NCI-H146 treated with DMSO at 0.1 percent for 48 hours (cell line): ENCODE results near the gene ADI1.
"Not testable (repeated sequence)": the region's sequence is repeated elsewhere in the genome, so short reads cannot be mapped to it uniquely, and the experiment has no call there.

Experiments
- DNase-seq: peaks from one replicate; lab custom pipeline; 2025; ENCODE audit not compliant: unreplicated experiment; lab: John Stamatoyannopoulos, UW

ADI1 gene

DNA sequence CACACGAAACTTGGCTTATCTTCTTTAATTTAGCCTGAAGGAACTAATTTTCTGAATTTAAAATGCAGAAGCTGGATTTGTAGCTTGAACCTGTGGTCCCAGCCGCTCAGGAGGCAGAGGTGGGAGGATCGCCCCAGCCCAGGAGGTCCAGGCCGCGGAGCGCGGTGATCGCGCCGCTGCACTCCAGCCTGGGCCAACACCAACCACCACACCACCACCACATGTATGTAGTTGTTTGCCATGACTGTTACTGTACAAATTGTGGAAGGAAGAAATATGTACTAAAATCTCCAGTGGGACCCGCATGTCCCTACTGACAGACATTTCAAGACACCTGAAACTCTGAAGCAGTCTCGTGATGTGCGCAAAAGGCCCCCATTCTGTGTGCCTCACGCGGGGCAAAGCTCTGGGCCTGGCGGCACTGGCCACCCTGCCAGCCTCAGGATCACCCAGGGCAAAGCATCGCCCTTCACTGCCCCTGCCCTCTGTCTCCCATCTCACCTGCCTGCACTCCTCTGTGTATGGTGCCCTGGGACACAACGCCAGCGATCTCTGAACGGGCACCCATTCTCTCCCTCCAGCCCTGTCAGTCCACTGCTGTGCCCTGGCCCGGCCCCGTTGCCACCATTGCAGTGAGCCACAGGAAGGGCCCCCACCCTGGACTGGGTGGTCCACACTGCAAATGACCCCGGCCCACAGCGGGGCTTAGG is 10.1 kb upstream of the ADI1 start:
- no peak for DNase-seq

- peak; percentile 81 for DNase-seq
Observed at GRCh38 chr2:3527886-3528785, 8.8 kb upstream of the ADI1 start.

DNA sequence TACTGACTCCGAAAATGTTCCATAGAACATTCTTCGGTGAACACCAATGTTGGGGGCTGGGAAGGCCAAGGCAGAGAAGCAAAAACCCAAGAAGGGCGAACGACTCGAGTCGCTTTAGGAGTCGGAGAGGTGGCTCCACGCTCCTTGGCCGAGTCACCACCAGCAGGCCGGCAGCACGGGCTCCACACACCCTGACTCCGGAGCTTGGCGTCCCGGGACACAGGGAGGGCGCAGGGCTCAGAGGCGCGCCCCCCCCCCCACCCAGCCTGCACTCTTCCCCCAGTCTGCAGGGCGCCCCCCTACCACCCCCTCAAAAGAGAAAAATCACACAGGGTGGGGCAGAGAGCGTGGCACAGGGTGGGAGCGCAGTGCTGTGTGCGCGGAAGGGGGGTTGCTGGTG is 7.5 kb upstream of the ADI1 start:
- DNase-seq, result no peak

- DNase-seq, result no peak
Observed at GRCh38 chr2:3523551-3524041, 4.3 kb upstream of the ADI1 start.

- DNase-seq, result no peak
Observed at GRCh38 chr2:3522961-3523421, 3.7 kb upstream of the ADI1 start.

GRCh38 chr2:3520591-3520990 is 1.3 kb upstream of the ADI1 start:
- no peak for DNase-seq

GRCh38 chr2:3518496-3519254 is 656 bp downstream of the ADI1 start:
- peak; percentile 90 for DNase-seq

- no peak for DNase-seq
Observed at GRCh38 chr2:3517948-3518495, 1.3 kb downstream of the ADI1 start.

- DNase-seq, result no peak
Observed at GRCh38 chr2:3516831-3517230, 2.5 kb downstream of the ADI1 start.

GRCh38 chr2:3515438-3515837 is 3.9 kb downstream of the ADI1 start:
- DNase-seq, result not testable (repeated sequence)

DNA sequence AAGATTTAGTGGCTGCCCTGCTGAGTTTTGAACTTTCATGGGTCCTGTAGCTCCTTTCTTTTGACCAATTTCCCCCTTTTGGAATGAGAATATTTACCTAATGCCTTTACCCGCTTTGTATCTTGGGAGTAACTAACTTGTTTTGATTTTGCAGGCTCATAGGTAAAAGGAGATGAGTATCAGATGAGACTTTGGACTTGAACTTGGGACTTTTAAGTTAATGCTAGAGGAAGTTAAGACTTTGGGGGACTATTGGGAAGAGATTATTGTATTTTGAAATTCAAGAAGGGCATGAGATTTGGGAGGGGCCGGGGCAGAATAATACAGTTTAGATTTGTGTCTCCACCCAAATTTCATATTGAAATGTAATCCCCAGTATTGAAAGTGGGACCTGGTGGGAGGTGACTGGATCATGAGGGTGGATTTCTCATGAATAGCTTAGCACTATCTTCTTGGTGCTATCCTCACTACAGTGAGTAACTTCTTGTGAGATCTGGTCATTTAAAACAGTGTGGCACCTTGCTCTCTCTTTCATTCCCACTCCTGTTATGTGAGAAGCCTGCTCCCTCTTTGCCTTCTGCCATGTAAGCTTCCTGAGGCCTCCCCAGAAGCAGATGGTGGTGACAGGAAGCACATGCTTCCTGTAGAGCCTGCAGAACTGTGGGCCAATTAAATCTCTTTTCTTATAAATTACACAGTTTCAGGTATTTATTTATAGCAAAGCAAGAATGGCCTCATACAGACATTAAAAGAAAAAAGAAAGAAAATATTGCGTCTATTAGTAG is 6.1 kb downstream of the ADI1 start:
- no peak for DNase-seq

GRCh38 chr2:3512086-3512485 is 7.2 kb downstream of the ADI1 start:
- no peak for DNase-seq

DNA sequence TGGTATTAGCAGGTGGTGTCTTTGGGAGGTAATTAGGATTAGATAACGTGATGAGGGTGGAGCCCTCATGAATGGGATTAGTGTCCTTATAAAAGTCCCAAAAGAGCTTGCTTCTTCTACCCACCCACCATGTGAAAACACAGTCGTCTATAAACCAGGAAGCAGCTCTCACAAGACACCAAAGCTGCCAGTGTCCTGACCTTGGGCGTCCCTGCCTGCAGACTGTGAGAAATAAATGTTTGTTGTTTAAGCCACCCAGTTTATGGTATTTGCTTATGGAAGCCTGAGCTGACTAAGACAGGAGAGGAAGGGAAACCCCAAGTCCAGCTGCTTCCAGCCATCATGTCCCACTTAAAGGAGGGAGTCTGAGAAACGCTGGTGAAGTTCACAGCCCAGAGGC is 13.6 kb downstream of the ADI1 start:
- no peak for DNase-seq

- peak; percentile 71 for DNase-seq
Observed at GRCh38 chr2:3504741-3505140, 14.6 kb downstream of the ADI1 start.

DNA sequence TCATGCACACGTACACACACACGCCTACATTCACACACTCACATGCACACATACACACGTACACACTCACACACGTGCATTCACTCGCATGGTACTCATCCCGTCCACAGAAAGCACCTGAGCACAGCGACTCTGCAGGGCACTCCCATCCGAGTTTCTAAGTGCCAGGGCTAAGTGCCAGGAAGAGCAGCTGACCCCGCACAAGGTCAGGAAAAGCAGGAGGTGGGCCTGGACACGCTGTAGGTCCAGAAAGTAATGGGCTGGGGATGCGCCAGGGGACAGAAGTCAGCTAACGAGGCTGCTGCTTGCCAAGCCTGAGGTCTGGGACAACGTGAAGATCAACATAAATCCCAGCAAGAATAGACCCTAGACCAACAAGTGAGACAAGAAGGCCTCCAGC is 15.8 kb downstream of the ADI1 start:
- no peak for DNase-seq

DNA sequence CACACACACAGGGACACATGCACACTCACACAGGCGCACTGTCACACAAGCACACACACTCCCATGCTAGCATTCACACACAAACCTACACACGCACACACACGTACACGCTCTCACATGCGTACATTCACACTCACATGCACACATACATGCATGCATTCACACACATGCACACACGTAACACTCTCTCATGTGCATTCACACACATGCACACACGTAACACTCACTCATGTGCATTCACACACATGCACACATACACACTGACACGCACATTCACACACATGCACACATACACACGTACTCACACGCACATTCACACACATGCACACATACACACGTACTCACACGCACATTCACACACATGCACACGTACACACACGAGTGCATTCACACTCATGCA is 16.3 kb downstream of the ADI1 start:
- no peak for DNase-seq

DNA sequence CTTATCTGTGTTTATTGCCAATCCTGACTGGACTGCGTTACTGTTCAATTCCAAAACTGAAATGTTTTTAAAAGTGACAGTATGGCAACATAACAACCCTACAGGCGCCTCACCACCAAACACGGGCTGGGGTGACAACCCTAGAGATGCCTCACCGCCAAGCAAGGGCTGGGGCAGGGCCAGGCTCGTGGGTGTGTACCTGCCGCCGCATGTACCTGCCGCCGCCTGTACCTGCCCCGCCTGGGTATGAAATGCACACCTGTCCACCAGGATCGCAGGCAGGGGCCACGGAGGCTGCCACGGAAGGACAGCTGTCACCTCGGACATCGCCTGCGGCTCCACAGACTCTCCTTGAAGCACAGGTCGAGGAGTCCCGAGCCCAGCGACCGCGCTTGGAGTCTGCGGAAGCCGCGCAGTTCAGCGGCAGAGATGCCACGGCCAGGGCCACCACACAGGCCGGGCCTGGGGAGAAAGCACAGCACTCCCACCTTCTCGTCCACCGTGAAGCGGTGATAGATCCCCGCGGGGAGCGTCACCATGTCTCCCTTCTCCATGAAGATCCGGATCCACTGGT is 18.9 kb downstream of the ADI1 start:
- no peak for DNase-seq

DNA sequence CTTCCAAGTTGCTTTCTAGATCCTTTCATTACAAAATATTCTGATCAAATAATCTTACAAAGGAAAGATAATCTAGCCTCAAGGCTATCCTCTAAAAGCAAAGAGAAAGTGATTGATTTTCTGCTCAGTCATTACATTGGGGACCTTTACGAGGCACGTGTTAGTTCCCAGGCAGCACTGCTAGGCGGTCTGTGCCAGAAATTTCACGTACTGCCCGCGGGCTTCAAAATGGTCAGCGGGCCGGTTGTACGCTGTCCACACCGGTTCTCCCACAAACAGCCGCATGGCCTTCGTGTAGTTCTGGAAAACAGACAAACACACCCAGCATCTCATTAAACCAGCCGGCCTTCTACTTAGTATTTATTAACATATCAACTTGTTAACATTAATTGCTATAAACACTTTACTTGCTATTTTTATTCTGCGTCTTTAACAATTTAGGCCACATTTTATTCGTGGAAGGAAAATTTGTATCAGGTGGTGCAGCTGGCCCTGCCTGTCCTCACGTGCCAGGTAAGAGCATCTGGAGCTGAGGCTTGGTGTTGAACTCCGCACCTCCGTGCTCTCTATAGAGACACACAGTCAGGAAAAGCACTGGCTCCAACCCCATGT is 20.4 kb downstream of the ADI1 start:
- DNase-seq, result no peak

- not testable (repeated sequence) for DNase-seq
Observed at GRCh38 chr2:3496708-3497080, 22.6 kb downstream of the ADI1 start.
